Measurements from ENCODE around the gene ABLIM2.
A peak's percentile ranks its signal among the peaks of the same experiment; 100 is the strongest.

The ABLIM2 gene

DNA sequence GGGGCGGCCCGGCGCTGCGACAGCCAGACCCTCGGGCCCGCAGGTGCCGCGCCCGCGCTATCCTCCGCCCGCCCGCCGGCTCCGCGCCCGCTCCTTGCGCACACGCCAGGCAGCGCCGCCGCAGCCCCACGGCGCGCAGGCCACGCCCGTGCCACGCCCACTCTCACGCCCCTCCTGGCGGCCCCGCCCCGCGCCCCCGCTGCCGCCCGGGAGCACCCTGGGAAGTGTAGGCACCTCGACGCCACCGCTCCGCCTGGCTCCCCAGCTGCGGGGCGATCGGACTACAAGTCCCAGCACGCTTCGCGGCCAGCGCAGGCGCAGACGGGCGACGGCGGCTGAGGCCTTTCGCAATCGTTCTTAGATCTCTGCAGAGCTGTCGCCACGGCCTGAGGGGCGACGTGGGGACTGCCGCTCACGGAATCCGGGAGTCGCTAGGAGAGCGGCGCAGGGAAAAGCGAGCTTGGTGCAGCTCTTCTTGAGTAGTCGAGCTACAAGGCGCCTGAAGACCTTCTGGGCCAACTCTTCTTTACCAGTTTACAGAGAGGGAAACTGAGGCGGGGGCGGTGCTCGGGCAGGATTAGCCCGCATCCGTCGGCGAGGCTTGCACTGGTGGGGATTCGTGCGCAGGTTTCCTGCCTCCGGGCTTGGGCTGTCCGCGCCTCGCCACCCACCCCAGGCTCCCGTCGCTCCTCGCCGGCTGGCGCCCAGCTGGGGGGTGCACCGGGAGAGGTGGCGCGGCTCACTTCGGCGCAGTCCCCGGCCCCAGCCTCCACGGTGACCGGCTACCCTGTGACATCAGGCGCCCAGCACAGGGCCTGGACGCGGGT is at the start of gene ABLIM2:
Gene ABLIM2, minus strand, starts transcription at position 104 of the 827 bp plus-strand sequence. CDS start 124 bp downstream, outside the sequence.
- in situ Hi-C loops (cut with HindIII; ENCODE audit: low pct_unique_long_range_greater_than_20kb, low sequenced_read_pairs) = no loop called here
- TF ChIP-seq JUND (IDR thresholded peaks at IDR 0.05; ENCODE audit: low read depth) = no peak
- DNase-seq (ENCODE audit: low read depth in 1 of 2, low spot score in 1 of 2) = peak; percentile 75 to 96

- no peak for TF ChIP-seq JUND (IDR thresholded peaks at IDR 0.05; ENCODE audit: low read depth)
- no peak for DNase-seq (ENCODE audit: low read depth in 1 of 2, low spot score in 1 of 2)
- in situ Hi-C loops (cut with HindIII; ENCODE audit: low pct_unique_long_range_greater_than_20kb, low sequenced_read_pairs) = no loop called here
Observed at GRCh38 chr4:8207314-8207713, 48.7 kb upstream of the ABLIM2 start.

- no peak for TF ChIP-seq JUND (IDR thresholded peaks at IDR 0.05; ENCODE audit: low read depth)
- DNase-seq (ENCODE audit: low read depth in 1 of 2, low spot score in 1 of 2) = peak in 1 of 2 experiments; percentile 12
- in situ Hi-C loops (cut with HindIII; ENCODE audit: low pct_unique_long_range_greater_than_20kb, low sequenced_read_pairs) = no loop called here
Observed at GRCh38 chr4:8205749-8206611, 47.4 kb upstream of the ABLIM2 start.

- TF ChIP-seq JUND (IDR thresholded peaks at IDR 0.05; ENCODE audit: low read depth) = no peak
- in situ Hi-C loops (cut with HindIII; ENCODE audit: low pct_unique_long_range_greater_than_20kb, low sequenced_read_pairs) = no loop called here
- no peak for DNase-seq (ENCODE audit: low read depth in 1 of 2, low spot score in 1 of 2)
Observed at GRCh38 chr4:8205241-8205707, 46.7 kb upstream of the ABLIM2 start.

DNA sequence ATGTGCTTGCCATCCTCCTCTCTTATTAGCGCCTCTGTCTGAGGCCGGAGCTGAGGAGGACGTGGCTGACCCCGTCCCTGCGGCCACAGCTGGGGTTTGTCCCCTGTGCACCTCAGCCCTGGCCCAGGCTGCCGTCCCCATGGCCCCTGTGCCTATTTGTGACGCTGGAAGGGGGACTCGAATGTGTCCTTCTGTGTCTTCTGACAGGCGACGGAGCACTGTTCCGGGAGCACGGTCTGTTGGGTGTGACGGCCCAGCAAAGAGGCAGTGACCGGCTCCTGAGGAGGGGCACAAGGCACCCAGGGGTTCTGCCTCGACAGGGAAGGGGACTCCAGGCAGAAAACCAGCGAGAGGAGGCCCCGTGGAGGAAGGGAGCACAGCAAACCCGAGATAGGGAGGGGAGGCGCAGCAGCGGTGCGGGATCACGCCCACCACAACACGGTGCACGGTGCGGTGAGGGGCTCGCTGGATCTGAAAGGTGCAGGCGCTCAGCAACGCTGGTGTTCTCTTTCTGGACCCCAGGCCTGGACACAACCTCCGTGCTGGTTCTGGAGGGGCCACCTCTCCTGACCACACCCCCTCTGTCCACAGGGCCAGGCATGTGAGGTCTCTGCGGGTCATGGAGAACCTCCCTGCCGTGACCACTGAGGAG is 46.1 kb upstream of the ABLIM2 start:
- DNase-seq (ENCODE audit: low read depth in 1 of 2, low spot score in 1 of 2) = no peak
- in situ Hi-C loops (cut with HindIII; ENCODE audit: low pct_unique_long_range_greater_than_20kb, low sequenced_read_pairs) = no loop called here
- TF ChIP-seq JUND (IDR thresholded peaks at IDR 0.05; ENCODE audit: low read depth) = no peak

- in situ Hi-C loops (cut with HindIII; ENCODE audit: low pct_unique_long_range_greater_than_20kb, low sequenced_read_pairs) = no loop called here
- TF ChIP-seq JUND (IDR thresholded peaks at IDR 0.05; ENCODE audit: low read depth) = no peak
- DNase-seq (ENCODE audit: low read depth in 1 of 2, low spot score in 1 of 2) = no peak
Observed at GRCh38 chr4:8203817-8204216, 45.2 kb upstream of the ABLIM2 start.

DNA sequence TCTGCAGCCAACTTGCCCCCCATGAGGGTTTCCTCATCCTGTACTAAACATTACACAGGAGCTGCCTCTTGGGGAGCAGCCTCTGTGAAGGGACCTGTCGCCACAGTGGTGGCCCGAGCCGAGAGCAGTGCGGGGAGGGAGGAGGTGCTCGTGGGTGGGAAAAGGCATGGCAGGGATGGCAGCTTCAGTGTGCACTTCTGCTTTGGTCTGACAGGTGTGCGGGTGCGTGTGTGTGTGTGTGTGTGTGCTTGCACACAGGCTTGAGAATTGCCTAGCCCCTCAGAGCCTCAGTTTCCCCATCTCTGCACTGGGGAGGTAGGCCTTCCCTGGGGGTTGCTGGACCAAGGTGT is 44.4 kb upstream of the ABLIM2 start:
- DNase-seq (ENCODE audit: low read depth in 1 of 2, low spot score in 1 of 2) = no peak
- no peak for TF ChIP-seq JUND (IDR thresholded peaks at IDR 0.05; ENCODE audit: low read depth)
- in situ Hi-C loops (cut with HindIII; ENCODE audit: low pct_unique_long_range_greater_than_20kb, low sequenced_read_pairs) = no loop called here

- in situ Hi-C loops (cut with HindIII; ENCODE audit: low pct_unique_long_range_greater_than_20kb, low sequenced_read_pairs) = no loop called here
- TF ChIP-seq JUND (IDR thresholded peaks at IDR 0.05; ENCODE audit: low read depth) = no peak
- DNase-seq (ENCODE audit: low read depth in 1 of 2, low spot score in 1 of 2) = no peak
Observed at GRCh38 chr4:8202108-8203051, 43.8 kb upstream of the ABLIM2 start.

DNA sequence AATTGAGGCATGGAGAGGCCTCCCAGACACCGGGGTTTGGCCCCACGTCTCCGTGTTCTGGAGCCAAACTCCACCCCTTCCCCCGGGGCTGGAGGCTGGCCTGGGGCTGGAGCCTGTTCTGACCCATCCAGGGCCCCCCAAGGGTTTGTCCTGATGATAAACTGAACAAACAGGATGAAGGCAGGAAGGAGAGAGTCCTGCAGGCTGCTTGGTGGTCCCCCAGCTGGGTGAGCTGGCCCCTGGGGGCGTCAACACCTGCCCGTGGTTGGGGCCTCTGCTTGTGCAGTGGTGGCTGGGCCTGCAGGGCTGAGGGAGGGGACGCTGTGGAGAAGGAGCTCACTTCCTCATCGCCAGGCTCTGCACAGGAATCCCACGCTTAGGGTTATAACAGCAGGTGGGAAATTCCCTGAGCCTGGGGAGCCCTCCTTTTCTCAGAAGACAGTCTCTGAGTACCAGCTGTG is 42.7 kb upstream of the ABLIM2 start:
- no peak for TF ChIP-seq JUND (IDR thresholded peaks at IDR 0.05; ENCODE audit: low read depth)
- in situ Hi-C loops (cut with HindIII; ENCODE audit: low pct_unique_long_range_greater_than_20kb, low sequenced_read_pairs) = no loop called here

DNA sequence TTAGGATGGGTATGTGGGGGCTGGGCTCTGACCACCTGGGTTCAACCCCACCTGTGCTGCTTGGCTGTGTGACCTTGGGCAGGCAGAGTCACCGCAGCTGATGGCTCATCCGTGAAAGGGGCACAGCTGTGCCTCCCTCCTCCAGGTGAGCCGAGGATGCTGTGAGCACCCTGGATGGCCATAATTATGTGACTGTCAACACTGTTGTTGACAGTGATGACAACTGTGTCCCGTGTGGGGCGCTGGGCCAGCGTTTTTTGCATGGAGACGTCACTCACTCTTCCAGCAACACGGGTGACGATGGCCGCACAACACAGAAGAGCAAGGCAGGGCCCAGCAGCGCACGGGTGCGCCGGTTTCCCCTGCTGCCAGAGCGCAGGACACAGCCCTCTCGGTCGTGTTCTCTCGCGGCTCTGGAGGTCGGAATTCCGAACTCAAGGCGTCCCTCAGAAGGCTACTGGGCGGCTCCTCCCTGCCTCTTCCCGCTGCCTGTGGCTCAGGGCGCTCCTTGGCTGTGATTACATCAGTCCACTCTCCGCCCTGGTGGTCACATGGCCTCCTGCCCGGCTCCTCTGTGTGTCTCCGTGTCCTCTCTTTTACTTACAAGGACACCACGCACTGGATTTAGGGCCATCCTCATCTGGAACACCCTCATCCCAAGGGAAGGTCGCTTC is 41.8 kb upstream of the ABLIM2 start:
- in situ Hi-C loops (cut with HindIII; ENCODE audit: low pct_unique_long_range_greater_than_20kb, low sequenced_read_pairs) = no loop called here
- no peak for DNase-seq (ENCODE audit: low read depth in 1 of 2, low spot score in 1 of 2)
- no peak for TF ChIP-seq JUND (IDR thresholded peaks at IDR 0.05; ENCODE audit: low read depth)

More for the DNA sequence above, 42.7 kb upstream of the ABLIM2 start:
- no peak for DNase-seq (ENCODE audit: low read depth in 1 of 2, low spot score in 1 of 2)

Measured in T47D (cell line).